ENCODE measurements around the gene TRIM29. TPM values are rescaled to one million over a fixed set of nuclear protein-coding genes. Genes with fewer than 3 reads are reported as not detected.

The TRIM29 gene
- total RNA-seq, 2 experiments from 2014 or later, result not detected

DNA sequence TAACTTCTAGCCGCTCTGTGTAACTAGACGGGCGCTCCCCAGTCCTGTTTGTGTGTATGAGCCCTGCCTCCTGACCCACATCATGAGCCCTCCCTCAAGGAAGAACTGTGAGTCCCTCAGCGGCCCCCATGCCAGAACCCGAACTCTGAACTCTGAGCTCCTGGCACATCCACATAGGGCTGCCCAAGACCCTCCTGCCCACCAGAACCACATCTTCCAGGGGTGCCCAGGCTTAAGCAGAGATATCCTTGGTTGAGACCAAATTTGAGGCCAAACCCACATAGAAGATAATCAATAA lies 3.0 kb downstream of the TRIM29 start:
- Mint-ChIP-seq H3K27me3 (peaks cover 4% of the 10 kb centered on the region), H3K9me3 (no peaks in the 10 kb centered on the region), H3K4me1 (no peaks in the 10 kb centered on the region), H3K27ac (no peak overlapping the region), H3K4me3 (no peak overlapping the region), H3K36me3 (no peaks in the 10 kb centered on the region)
- no peak for DNase-seq

DNA sequence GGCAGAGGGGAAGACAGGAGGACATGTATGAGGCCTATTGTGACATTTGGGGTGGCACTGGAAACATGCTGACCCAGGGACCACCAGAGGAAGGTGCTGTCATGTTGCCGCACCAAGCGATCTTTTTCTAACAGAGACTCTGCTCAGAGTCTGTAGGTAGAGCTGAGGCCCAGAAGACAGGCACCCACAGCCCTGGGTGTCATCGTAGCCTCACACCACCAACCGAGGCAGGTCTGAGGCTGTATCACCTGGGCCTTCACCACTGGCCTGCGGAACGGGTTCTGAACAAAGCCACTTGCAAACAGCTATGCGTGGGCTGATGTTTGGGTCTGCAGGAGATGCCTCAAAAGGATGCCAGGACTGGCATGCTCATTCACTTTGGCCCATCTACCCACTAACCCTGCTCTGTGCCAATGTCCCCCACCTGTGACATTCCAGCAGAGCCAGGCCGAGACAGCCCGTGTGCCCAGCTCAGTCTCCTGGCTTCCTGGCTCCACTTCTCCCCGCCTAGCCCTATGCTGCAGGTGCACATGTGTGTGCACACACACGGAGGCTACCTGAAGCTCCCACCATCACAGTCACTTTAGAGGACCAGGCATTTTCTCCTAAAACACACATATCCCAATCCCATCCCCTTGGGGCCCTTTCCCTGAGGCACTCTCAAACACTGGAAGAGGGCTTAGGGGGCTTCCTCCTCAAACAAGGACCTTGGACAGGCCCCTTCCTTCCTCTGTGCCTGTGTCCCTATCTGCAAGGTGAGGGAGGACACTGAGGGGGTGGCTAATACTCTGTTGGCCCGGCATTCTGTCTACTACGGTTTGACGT lies 3.6 kb downstream of the TRIM29 start:
- Mint-ChIP-seq H3K27ac (no peak overlapping the region), H3K9me3 (no peaks in the 10 kb centered on the region), H3K4me3 (no peak overlapping the region), H3K27me3 (no peaks in the 10 kb centered on the region), H3K36me3 (no peaks in the 10 kb centered on the region), H3K4me1 (no peaks in the 10 kb centered on the region)
- DNase-seq, result no peak

DNA sequence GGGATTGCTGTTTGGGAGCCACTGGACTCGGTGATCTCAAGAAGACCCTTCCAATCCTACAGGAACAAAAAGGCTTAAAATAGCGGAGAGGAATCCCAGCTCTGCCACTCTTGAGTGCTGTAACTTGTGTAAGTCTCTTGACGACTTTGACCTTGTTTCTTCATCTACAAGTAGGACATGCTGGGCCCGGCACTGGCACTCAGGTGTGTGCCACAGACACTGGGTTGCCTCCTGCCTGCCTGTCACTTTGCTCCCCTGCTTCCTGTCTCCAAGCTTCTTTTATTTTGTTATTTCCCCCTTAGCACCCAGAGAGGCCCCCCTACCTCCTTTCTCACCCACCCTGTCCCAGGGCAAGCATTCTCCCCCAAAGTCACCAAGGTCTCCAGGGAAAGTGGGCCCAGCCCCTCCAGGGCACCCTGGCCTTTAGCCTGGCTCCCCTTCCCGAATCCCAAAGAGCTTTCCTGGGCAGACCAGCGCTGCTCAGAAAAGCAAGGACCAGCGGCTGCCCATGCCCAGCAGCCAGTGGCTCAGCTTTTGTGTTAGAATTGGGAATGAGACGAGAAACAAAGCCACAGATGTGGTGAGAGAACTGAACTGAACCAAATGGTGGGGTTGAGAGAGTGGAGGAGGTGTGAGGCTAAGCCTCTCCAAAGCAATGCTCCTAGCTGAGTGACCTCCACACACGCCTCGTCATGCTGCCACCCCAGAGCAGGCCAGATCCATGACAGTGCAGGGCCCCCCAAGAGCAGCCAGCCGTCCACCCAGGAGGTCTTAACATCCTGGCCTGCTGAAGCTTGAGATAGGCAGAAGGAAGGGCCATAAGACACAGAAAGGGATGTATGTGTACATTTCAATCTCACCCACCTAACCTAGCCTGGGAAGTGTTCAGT lies 4.5 kb downstream of the TRIM29 start:
- no peaks in the 10 kb centered on the region for H3K9me3 Mint-ChIP-seq
- H3K27ac Mint-ChIP-seq, result no peak overlapping the region
- H3K27me3 Mint-ChIP-seq, result no peaks in the 10 kb centered on the region
- no peaks in the 10 kb centered on the region for H3K4me1 Mint-ChIP-seq
- H3K36me3 Mint-ChIP-seq, result no peaks in the 10 kb centered on the region
- no peak overlapping the region for H3K4me3 Mint-ChIP-seq
- DNase-seq, result no peak

DNA sequence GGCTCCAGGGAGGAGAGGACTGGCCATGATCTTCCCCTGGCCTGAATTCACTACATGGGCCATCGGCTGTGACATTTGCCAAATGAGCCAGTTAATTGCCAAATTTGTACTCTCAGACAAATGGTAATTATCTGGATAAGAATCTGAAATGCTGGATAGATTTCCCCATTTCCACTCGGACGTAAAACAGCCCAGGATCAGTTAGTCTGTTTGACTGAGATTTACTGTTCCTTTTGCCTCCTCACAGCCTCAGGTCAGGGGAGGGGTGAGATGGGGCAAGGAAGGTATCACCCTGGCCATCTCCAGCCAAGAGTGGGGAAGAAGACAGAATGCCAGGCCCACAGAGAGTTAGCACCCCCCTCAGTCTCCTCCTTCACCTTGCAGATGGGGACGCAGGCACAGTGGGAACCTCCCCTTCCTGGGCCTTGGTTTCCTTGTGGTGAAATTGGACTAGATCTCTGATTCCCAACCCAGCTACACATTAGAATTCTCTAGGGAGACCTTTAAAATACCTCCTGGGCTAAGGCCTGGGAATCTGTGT lies 5.2 kb downstream of the TRIM29 start:
- Mint-ChIP-seq H3K36me3 (no peaks in the 10 kb centered on the region), H3K27ac (no peak overlapping the region), H3K4me1 (no peaks in the 10 kb centered on the region), H3K4me3 (no peak overlapping the region), H3K27me3 (no peaks in the 10 kb centered on the region), H3K9me3 (no peaks in the 10 kb centered on the region)
- DNase-seq, result no peak

DNA sequence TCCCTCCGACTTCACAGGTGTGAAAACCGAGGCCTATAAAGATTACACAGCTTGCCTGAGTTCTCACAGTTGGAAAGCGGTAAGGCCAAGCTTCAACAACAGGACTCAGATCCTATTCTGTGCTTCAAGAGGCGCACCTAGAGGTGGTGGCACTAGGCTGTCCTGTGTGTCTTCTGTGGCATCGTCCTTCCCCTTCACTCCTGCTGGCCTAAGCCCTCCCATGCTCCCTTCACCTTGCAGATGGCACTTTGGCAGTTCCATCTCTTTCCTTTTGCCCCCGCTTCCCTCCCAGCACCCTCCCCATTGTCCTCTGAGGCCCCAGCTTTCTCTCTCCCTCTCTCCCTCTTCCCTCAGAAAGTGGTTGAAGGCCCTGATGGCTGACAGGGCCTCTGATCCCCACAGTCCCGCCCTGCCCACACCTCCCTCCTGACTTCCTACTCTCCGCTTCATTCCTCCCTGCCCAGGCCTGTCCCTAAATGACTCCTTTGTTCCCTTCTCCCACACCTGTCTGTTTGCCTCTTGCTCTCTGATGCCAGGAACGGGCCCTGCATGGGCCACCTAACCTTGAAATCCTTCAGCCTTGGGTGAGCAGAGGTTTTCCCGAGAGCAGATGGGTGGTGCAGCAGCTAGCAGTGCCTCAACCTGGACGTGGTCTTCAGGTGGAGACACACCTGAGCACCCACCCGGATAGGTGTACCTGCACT lies 5.8 kb downstream of the TRIM29 start:
- Mint-ChIP-seq H3K9me3 (no peaks in the 10 kb centered on the region), H3K4me3 (no peak overlapping the region), H3K27me3 (no peaks in the 10 kb centered on the region), H3K36me3 (no peaks in the 10 kb centered on the region), H3K4me1 (no peaks in the 10 kb centered on the region), H3K27ac (no peak overlapping the region)
- DNase-seq, result no peak

DNA sequence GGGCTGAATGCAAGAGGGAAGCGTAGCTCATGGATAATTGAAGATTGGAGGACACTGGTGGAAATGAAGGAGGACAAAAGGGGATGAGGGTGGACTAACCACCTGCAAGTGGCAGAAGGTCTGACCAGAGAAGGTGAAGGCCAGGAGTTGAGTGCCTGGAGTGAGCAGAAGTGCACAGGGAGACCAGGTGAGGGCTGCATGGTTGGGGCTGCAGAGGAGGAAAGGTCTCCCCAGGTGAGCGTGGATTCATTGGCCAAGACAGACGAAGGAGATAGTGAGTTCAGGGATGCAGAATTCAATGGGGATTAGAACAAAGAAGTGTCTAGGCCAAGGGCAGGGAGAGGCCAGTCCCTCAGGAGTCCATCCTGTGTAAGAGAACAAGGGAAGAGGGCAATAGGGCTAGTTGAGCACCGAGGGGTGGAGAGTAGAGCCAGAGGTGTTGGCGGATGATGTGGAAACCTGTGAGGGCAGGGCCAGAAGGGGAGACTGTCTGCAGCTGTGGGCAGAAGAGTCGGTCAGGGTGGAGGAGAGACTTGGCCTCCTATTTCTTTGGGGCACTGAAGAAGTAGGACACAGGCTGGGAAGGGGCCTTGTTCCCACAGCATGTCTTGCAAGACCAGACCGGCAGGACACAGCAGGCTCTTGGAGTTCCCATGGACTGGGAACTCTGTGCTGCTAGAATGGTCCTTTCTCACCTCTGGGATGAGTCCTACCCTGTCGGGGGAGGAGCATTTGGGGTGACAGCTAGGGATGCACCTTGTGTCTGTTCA lies 6.7 kb downstream of the TRIM29 start:
- no peaks in the 10 kb centered on the region for H3K36me3 Mint-ChIP-seq
- no peak for DNase-seq
- H3K4me3 Mint-ChIP-seq, result no peak overlapping the region
- no peaks in the 10 kb centered on the region for H3K4me1 Mint-ChIP-seq
- no peaks in the 10 kb centered on the region for H3K27me3 Mint-ChIP-seq
- H3K27ac Mint-ChIP-seq, result no peak overlapping the region
- no peaks in the 10 kb centered on the region for H3K9me3 Mint-ChIP-seq

DNA sequence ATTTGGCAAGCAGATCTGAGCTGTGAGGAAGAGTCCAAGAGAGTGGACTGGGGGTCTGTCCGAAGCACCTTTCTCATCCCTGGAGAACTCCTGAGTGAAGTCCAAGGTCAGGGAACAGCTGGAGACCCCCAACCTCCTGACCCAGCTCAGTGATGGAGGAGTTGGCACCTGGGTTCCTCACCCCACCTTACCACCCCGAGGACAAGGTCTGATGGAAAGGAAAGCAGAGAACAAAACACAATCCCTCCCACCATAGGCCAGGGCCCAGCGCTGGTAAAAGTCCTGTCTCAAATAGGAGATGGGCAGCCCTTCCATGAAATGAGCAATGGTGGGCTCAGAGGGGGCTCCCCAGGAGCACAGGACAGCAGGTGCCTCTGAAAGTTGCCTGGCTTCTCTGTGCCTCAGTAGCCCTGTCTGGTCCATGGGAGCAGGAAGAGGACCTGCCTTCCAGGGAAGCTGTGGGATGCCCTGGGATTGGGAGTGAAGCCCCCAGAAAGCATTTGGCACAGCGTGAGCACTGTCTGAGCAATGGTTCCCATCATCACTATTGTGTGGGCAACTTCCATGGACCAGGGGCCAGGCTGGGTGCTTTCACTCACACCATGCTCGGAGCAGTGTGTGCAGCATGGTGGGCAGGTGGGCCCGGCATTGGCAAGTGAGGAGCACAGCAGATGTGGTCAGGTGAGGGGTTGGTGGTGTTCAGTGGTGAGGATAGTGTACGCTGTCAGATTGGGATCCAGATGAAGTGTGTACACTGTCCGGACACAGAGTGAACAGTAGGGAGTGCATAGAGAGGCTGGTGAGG lies 7.5 kb downstream of the TRIM29 start:
- H3K27me3 Mint-ChIP-seq, result no peaks in the 10 kb centered on the region
- no peaks in the 10 kb centered on the region for H3K9me3 Mint-ChIP-seq
- H3K27ac Mint-ChIP-seq, result no peak overlapping the region
- no peaks in the 10 kb centered on the region for H3K4me1 Mint-ChIP-seq
- H3K36me3 Mint-ChIP-seq, result no peaks in the 10 kb centered on the region
- no peak overlapping the region for H3K4me3 Mint-ChIP-seq
- no peak for DNase-seq

DNA sequence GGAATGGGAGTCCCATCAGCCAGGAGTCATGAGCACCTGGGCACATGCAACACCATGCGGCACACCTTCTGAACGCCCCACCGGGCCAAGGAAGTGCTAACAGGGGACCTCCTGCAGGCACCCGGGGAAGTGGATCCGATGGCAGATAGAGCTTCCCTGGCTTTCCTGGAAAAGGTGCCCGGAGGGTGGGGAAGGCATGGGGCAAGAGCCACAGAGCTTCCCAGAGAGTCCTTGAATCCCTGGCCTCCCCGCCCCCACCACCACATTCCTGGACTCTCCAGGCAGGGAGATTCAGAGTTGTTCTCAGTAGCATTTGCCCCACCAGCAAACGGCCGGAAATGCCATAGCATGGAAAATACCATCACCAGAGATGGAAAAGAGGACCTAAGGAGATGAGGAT lies 8.3 kb downstream of the TRIM29 start:
- H3K27ac Mint-ChIP-seq, result no peak overlapping the region
- no peaks in the 10 kb centered on the region for H3K9me3 Mint-ChIP-seq
- no peak overlapping the region for H3K4me3 Mint-ChIP-seq
- H3K27me3 Mint-ChIP-seq, result no peaks in the 10 kb centered on the region
- no peaks in the 10 kb centered on the region for H3K36me3 Mint-ChIP-seq
- no peaks in the 10 kb centered on the region for H3K4me1 Mint-ChIP-seq
- DNase-seq, result no peak

DNA sequence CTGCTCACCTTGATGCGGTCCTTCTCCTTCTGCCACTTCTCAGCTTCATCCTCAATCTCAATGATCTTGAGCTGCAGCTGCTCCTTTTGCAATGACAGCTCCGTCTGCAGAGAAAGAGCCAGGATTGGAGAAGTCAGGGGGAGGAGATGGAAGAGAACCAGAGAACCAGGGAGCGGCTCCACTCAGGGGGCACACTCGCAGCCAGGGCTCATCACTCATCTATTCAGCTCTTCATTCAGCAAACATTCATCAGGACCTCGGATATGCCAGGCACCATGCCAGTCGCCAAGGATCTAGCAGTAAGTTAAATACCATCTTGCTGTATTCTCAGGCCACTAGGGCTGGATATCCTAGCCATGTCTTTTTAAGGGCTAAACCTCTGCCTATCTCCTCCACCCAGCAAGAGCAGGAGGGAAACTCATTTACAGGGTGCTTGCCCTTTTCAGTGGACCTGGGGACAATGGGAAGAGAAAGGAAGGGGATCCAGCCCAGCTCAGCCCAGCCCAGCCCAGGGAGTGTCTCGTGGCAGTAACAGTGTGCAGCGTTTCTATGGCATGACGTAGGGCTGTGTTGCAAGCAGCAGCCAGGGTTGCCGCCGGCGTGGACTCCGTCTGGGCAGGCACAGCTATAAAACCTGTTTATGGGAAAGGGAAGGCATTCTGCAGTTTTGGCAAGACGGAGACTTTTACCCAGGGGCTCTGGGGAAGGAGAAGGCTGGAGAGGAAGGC lies 9.4 kb downstream of the TRIM29 start:
- Mint-ChIP-seq H3K27me3 (no peaks in the 10 kb centered on the region), H3K4me3 (no peak overlapping the region), H3K9me3 (no peaks in the 10 kb centered on the region), H3K36me3 (no peaks in the 10 kb centered on the region), H3K27ac (no peak overlapping the region), H3K4me1 (no peaks in the 10 kb centered on the region)
- DNase-seq, result no peak

DNA sequence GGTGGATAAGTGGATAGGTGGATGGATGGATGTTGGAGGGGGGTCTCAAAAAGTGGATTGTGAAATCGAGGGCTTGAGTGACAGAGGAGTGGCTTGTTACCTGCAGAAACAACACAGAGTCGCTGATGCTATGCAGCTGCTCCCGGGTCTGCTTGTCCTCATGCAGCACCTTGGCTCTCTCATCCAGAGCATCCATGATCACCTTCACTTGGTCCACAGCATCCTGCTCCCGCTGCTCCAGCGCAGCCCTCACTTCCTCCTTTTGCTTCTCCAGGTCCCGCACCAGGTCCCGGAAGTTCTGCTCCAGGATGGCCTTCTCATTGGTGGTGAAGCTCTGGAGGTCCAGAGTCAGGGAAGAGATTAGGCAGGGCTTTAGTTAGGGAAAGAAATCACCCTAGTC lies 10.7 kb downstream of the TRIM29 start:
- H3K36me3 Mint-ChIP-seq, result no peaks in the 10 kb centered on the region
- DNase-seq, result no peak
- no peak overlapping the region for H3K27ac Mint-ChIP-seq
- no peaks in the 10 kb centered on the region for H3K9me3 Mint-ChIP-seq
- H3K4me3 Mint-ChIP-seq, result no peak overlapping the region
- peaks cover 2% of the 10 kb centered on the region for H3K4me1 Mint-ChIP-seq
- H3K27me3 Mint-ChIP-seq, result no peaks in the 10 kb centered on the region

DNA sequence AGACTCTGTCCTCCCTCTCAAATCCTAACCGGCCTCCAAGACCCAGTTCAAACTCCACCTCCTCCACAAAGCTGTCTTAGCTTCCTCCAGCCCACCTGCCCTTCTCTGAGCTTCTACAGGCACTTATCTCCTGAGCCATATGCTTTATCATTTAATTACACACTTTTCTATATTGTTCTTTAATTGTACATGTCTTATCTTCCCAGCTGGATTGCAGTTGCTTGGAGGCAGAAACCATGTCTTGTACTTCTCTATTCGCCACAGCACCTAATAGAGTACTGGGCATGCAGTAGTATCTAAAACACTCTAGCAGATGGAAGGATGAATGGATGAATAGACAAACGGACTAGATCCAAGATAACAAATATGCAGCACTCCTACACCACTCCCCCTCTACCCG lies 11.3 kb downstream of the TRIM29 start:
- Mint-ChIP-seq H3K4me1 (peaks cover 2% of the 10 kb centered on the region), H3K4me3 (no peak overlapping the region), H3K27ac (no peak overlapping the region), H3K36me3 (no peaks in the 10 kb centered on the region), H3K27me3 (no peaks in the 10 kb centered on the region), H3K9me3 (no peaks in the 10 kb centered on the region)
- no peak for DNase-seq

DNA sequence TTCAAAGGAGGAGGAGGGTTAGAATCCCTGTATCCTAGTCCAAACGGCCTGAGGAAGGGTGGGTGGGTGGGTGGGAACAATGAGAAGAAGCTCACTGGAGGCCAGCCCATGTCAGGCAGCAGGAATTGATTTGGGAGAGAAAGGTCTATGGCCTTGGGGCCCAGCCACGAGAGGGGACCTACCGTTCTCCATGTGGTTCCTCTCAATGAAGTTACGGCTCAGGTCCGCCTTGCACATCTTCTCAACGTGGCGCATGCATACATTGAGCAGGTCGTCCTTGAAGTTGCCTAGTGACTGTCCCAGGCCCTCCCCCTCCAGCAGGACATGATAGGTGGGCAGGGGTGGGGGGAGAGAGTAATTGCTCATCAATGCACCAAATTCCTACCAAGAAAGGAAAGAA lies 12.4 kb downstream of the TRIM29 start:
- H3K27ac Mint-ChIP-seq, result no peak overlapping the region
- H3K4me3 Mint-ChIP-seq, result no peak overlapping the region
- H3K9me3 Mint-ChIP-seq, result no peaks in the 10 kb centered on the region
- H3K4me1 Mint-ChIP-seq, result peaks cover 2% of the 10 kb centered on the region
- no peaks in the 10 kb centered on the region for H3K36me3 Mint-ChIP-seq
- H3K27me3 Mint-ChIP-seq, result no peaks in the 10 kb centered on the region
- no peak for DNase-seq

DNA sequence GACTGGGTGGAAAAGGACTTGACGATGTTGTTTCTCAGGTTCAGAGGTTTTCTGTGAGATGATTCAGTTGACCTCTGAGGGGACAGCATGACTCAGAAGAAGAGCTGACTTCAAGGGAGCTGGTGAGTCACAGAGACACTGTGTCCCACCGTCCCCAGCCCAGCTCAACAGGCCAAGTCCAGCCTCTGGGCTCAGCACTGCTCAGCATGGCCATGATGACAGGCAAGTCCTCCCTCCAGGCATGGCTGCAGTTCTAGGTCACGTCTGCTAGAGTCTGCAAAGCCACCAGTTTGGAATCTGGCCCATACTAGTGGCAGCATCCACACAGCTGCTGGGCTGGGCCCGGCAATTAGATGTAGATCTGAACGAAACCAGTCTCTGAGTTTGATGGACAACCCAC lies 12.9 kb downstream of the TRIM29 start:
- no peak overlapping the region for H3K4me3 Mint-ChIP-seq
- no peaks in the 10 kb centered on the region for H3K27me3 Mint-ChIP-seq
- DNase-seq, result no peak
- no peak overlapping the region for H3K27ac Mint-ChIP-seq
- H3K36me3 Mint-ChIP-seq, result no peaks in the 10 kb centered on the region
- H3K9me3 Mint-ChIP-seq, result no peaks in the 10 kb centered on the region
- peaks cover 2% of the 10 kb centered on the region for H3K4me1 Mint-ChIP-seq
